CD14-positive monocyte (primary cell): Measurements from ENCODE around the gene SNX25. TPM values are rescaled to one million over a fixed set of nuclear protein-coding genes. Genes with fewer than 3 reads are reported as not detected.

Experiments used
- DNase-seq, 3 donors: peaks; one replicate each; pipeline ENCODE4 v3.0.0-alpha.2; 2011 to 2022
- H2AFZ ChIP-seq: 2 replicates; pipeline ENCODE4 v1.6.0; 2012; ENCODE audit warnings: mild to moderate bottlenecking, low read depth, low read length, inconsistent platforms; ENCODE audit not compliant: insufficient read depth, poor library complexity, severe bottlenecking
- H3K27ac ChIP-seq, 2 donors: 1 replicate in 1 of 2; 2 replicates in 1 of 2; pipeline ENCODE4 v1.5.1; 2012 to 2013; ENCODE audit warnings: low read length in 2 of 2, control low read depth in 1 of 2, inconsistent platforms in 1 of 2, low read depth in 1 of 2, mild to moderate bottlenecking in 1 of 2
- H3K27me3 ChIP-seq, 2 donors: one replicate each; pipeline versions ENCODE4 v1.6.0 to v1.6.1; 2011 to 2013; ENCODE audit warnings: low read length in 2 of 2; ENCODE audit not compliant: control insufficient read depth in 2 of 2, insufficient read depth in 2 of 2
- H3K36me3 ChIP-seq, 2 donors: replicated peaks in 1 of 2; 1 replicate in 1 of 2; 2 replicates in 1 of 2; pipeline versions ENCODE4 v1.5.1 to v1.6.1; 2012 to 2013; ENCODE audit warnings: low read length in 2 of 2, control low read depth in 1 of 2, inconsistent platforms in 1 of 2, mild to moderate bottlenecking in 1 of 2; ENCODE audit not compliant: insufficient read depth in 2 of 2, control insufficient read depth in 1 of 2
- H3K4me1 ChIP-seq, 2 donors: 1 replicate in 1 of 2; 2 replicates in 1 of 2; pipeline versions ENCODE4 v1.5.1 to v1.6.1; 2012 to 2013; ENCODE audit warnings: low read length in 2 of 2, control low read depth in 1 of 2, inconsistent platforms in 1 of 2, mild to moderate bottlenecking in 1 of 2, moderate library complexity in 1 of 2; ENCODE audit not compliant: insufficient read depth in 2 of 2, control insufficient read depth in 1 of 2
- H3K4me2 ChIP-seq: replicated peaks from 2 replicates; pipeline ENCODE3; 2012; ENCODE audit warnings: low read length, moderate library complexity, mild to moderate bottlenecking; ENCODE audit not compliant: poor library complexity, severe bottlenecking; ENCODE audit errors: extremely low read depth
- H3K4me3 ChIP-seq, 3 experiments: fragments of 200-600 bp in 1 of 3; sonication (generic) in 1 of 3; replicated peaks in 1 of 3; 1 replicate in 2 of 3; 2 replicates in 1 of 3; pipeline ENCODE4 v1.5.1; 2011 to 2013; ENCODE audit warnings: low read length in 3 of 3, mild to moderate bottlenecking in 3 of 3, control low read depth in 2 of 3, low read depth in 2 of 3, inconsistent platforms in 1 of 3, moderate library complexity in 1 of 3
- H3K79me2 ChIP-seq: 2 replicates; pipeline ENCODE4 v1.6.0; 2012; ENCODE audit warnings: mild to moderate bottlenecking, control low read depth, inconsistent platforms, low read length, moderate library complexity; ENCODE audit not compliant: insufficient read depth
- H3K9ac ChIP-seq: 2 replicates; pipeline ENCODE4 v1.6.0; 2017; ENCODE audit warnings: low read length, mild to moderate bottlenecking; ENCODE audit not compliant: insufficient read depth, poor library complexity, severe bottlenecking
- H3K9me3 ChIP-seq, 2 donors: replicated peaks in 1 of 2; 1 replicate in 1 of 2; 2 replicates in 1 of 2; pipeline versions ENCODE4 v1.5.1 to v1.6.1; 2012 to 2013; ENCODE audit warnings: low read length in 2 of 2, control low read depth in 1 of 2; ENCODE audit not compliant: control insufficient read depth in 1 of 2, insufficient read depth in 1 of 2
- H4K20me1 ChIP-seq: 2 replicates; pipeline ENCODE4 v1.6.0; 2012; ENCODE audit warnings: mild to moderate bottlenecking, low read length, control low read depth, moderate library complexity; ENCODE audit not compliant: insufficient read depth
- H3K27ac Mint-ChIP-seq, 7 donors: one replicate each; pipeline ENCODE4 v1.8.0; 2020; ENCODE audit warnings: mild to moderate bottlenecking in 7 of 7, mixed read lengths in 7 of 7, moderate library complexity in 6 of 7, inconsistent platforms in 2 of 7
- H3K27me3 Mint-ChIP-seq, 3 donors: one replicate each; pipeline ENCODE4 v1.8.0; 2021 to 2022; ENCODE audit warnings: low read depth in 3 of 3, mild to moderate bottlenecking in 3 of 3, mixed read lengths in 3 of 3, moderate library complexity in 3 of 3, inconsistent platforms in 1 of 3
- H3K36me3 Mint-ChIP-seq, 2 donors: one replicate each; pipeline ENCODE4 v1.8.0; 2020; ENCODE audit warnings: mixed read lengths in 2 of 2, inconsistent platforms in 1 of 2, mild to moderate bottlenecking in 1 of 2
- H3K4me1 Mint-ChIP-seq: one replicate; pipeline ENCODE4 v1.8.0; 2020; ENCODE audit warnings: mild to moderate bottlenecking, mixed read lengths
- H3K4me3 Mint-ChIP-seq, 2 donors: one replicate each; pipeline ENCODE4 v1.8.0; 2020; ENCODE audit warnings: mild to moderate bottlenecking in 2 of 2, mixed read lengths in 2 of 2, moderate library complexity in 1 of 2
- H3K9me3 Mint-ChIP-seq, 7 donors: one replicate each; pipeline ENCODE4 v1.8.0; 2020 to 2022; ENCODE audit warnings: mixed read lengths in 7 of 7, mild to moderate bottlenecking in 6 of 7, moderate library complexity in 6 of 7, inconsistent platforms in 2 of 7
- WGBS: methylation state at CpG from one replicate; pipeline ENCODE4 v1.1.5; 2013; ENCODE audit warnings: missing lambda C conversion rate; ENCODE audit not compliant: insufficient coverage; 5-methylcytosine and 5-hydroxymethylcytosine counted together
- intact Hi-C, 2 donors: fragments of 100-400 bp; cut with micrococcal nuclease; formaldehyde crosslinking; loops; one replicate each; pipeline versions ENCODE4 v1.15.0 to v1.15.1; 2023
- polyA plus RNA-seq, 3 donors: library from polyadenylated mRNA; depleted of rRNA in 1 of 3; unstranded in 2 of 3; stranded (reverse) in 1 of 3; fragments of 300-500 nt in 2 of 3; fragments of >200 nt in 1 of 3; fragmentation: Illumina TruSeq in 2 of 3; gene quantifications; 1 replicate in 2 of 3; 2 replicates in 1 of 3; pipeline ENCODE4 v1.2.3, GENCODE V29; 2012 to 2021
- TF ChIP-seq, protein P1 (sequence below): fragments of 200-600 bp; IDR thresholded peaks from one replicate; pipeline ENCODE4 v1.8.0; 2022; ENCODE audit warnings: antibody characterized with exemption, mild to moderate bottlenecking

The SNX25 gene
- polyA plus RNA-seq, 3 donors: 0.31 to 0.40 (median 0.36) TPM

DNA sequence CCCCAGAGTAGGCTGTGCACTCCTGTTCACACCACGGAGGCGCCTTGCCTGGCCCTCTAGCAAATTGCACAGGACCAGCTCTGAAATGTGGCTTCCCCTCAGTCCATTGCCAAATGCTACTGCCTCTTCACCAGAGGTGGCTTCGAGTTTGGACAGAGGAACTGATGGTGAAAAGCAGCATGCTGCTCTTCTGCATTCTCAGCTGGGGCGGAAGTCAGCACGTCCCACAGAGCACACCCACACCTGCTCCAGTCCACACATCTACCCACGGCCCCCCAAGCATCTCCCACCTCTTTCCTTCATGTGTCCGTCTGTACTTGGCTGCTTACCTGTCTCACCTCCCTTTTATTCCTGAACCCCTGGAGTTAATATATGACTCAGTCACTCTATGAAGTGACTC lies 142.8 kb downstream of the SNX25 start:
- peaks cover 0 to 9% (median 0%) of the 10 kb centered on the region in 7 donors for H3K9me3 Mint-ChIP-seq
- no peak overlapping the region for H3K4me3 Mint-ChIP-seq
- TF ChIP-seq, protein P1, sequence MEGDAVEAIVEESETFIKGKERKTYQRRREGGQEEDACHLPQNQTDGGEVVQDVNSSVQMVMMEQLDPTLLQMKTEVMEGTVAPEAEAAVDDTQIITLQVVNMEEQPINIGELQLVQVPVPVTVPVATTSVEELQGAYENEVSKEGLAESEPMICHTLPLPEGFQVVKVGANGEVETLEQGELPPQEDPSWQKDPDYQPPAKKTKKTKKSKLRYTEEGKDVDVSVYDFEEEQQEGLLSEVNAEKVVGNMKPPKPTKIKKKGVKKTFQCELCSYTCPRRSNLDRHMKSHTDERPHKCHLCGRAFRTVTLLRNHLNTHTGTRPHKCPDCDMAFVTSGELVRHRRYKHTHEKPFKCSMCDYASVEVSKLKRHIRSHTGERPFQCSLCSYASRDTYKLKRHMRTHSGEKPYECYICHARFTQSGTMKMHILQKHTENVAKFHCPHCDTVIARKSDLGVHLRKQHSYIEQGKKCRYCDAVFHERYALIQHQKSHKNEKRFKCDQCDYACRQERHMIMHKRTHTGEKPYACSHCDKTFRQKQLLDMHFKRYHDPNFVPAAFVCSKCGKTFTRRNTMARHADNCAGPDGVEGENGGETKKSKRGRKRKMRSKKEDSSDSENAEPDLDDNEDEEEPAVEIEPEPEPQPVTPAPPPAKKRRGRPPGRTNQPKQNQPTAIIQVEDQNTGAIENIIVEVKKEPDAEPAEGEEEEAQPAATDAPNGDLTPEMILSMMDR: no peak
- H3K4me1 Mint-ChIP-seq: peaks cover 3% of the 10 kb centered on the region
- no peak for DNase-seq
- H3K27me3 ChIP-seq: no peaks in the 10 kb centered on the region
- no peaks in the 10 kb centered on the region for H3K9me3 ChIP-seq
- H3K36me3 Mint-ChIP-seq: no peaks in the 10 kb centered on the region
- H4K20me1 ChIP-seq: no peaks in the 10 kb centered on the region
- no peak overlapping the region for H3K9ac ChIP-seq
- no peak overlapping the region for H2AFZ ChIP-seq
- no peak overlapping the region for H3K4me3 ChIP-seq
- WGBS: 92% methylated on average over 7 of the region's 7 CpGs
- peaks cover 0 to 6% (median 3%) of the 10 kb centered on the region in 3 donors for H3K27me3 Mint-ChIP-seq
- H3K36me3 ChIP-seq: no peaks in the 10 kb centered on the region
- intact Hi-C loops: no loop called here
- H3K27ac Mint-ChIP-seq: no peak overlapping the region
- no peak overlapping the region for H3K4me2 ChIP-seq
- H3K4me1 ChIP-seq: no peaks in the 10 kb centered on the region
- H3K27ac ChIP-seq: no peak overlapping the region
- H3K79me2 ChIP-seq: no peaks in the 10 kb centered on the region

DNA sequence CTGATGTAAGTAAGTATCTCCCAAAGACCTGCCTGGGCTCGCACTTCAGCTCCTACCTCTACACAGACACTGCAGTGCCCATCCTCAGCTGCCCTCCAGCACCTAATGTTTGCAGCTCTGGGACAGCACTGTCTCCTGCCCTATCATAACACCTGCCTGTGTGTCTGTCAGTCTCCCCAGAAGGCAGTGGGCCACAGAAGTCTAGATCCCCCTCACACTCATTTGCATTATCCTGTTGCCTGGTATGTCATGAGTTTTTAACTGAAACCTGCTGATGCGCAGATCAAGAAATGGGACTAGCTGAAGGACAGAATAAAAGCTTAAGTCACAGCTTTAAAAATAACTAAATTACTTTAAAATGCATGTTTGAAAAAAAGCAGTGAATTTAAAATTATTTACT lies 143.3 kb downstream of the SNX25 start:
- no peaks in the 10 kb centered on the region for H3K4me1 ChIP-seq
- H3K4me2 ChIP-seq: no peak overlapping the region
- no peaks in the 10 kb centered on the region for H4K20me1 ChIP-seq
- DNase-seq: no peak
- H2AFZ ChIP-seq: no peak overlapping the region
- no peaks in the 10 kb centered on the region for H3K9me3 ChIP-seq
- Mint-ChIP-seq H3K9me3 (peaks cover 0 to 9% (median 0%) of the 10 kb centered on the region in 7 donors), H3K36me3 (no peaks in the 10 kb centered on the region), H3K27me3 (peaks cover 0 to 6% (median 3%) of the 10 kb centered on the region in 3 donors), H3K4me1 (peaks cover 3% of the 10 kb centered on the region), H3K27ac (no peak overlapping the region), H3K4me3 (no peak overlapping the region)
- TF ChIP-seq, protein P1: no peak
- H3K36me3 ChIP-seq: no peaks in the 10 kb centered on the region
- no peak overlapping the region for H3K4me3 ChIP-seq
- no peak overlapping the region for H3K27ac ChIP-seq
- H3K27me3 ChIP-seq: no peaks in the 10 kb centered on the region
- WGBS: 100% methylated on average over 1 of the region's 2 CpGs
- intact Hi-C loops: no loop called here
- no peaks in the 10 kb centered on the region for H3K79me2 ChIP-seq
- H3K9ac ChIP-seq: no peak overlapping the region
